ENCODE results near the gene MSLN. TPM values are rescaled to one million over a fixed set of nuclear protein-coding genes. Genes with fewer than 3 reads are reported as not detected.
A peak's percentile ranks its signal among the peaks of the same experiment; 100 is the strongest.

Gene MSLN
- total and polyA plus RNA-seq, 9 donors, result 0.23 to 6.9 (median 0.71) TPM

- Histone ChIP-seq H3K27me3 (ENCODE audit: control insufficient read depth, insufficient read depth, low read length) (peaks cover 25% of the 10 kb centered on the region), H3K9me3 (replicated peaks; ENCODE audit: control insufficient read depth, low read depth, low read length) (no peaks in the 10 kb centered on the region), H3K4me3 (ENCODE audit: low read length) (no peak overlapping the region), H3K36me3 (ENCODE audit: control insufficient read depth, insufficient read depth, low read length) (no peaks in the 10 kb centered on the region), H3K4me1 (ENCODE audit: control insufficient read depth, insufficient read depth, low read length) (peaks cover 49% of the 10 kb centered on the region), H3K27ac (ENCODE audit: low read length) (no peak overlapping the region)
- WGBS (ENCODE audit: insufficient coverage), result 77% methylated on average over 20 of the region's 24 CpGs
- no peak for DNase-seq
These were observed 37.5 kb upstream of the MSLN start for GRCh38 chr16:722835-723633.

GRCh38 chr16:723695-724094, 36.8 kb upstream of the MSLN start:
- no peak for DNase-seq
- Histone ChIP-seq H3K4me3 (ENCODE audit: low read length) (no peak overlapping the region), H3K9me3 (replicated peaks; ENCODE audit: control insufficient read depth, low read depth, low read length) (no peaks in the 10 kb centered on the region), H3K27ac (ENCODE audit: low read length) (no peak overlapping the region), H3K36me3 (ENCODE audit: control insufficient read depth, insufficient read depth, low read length) (no peaks in the 10 kb centered on the region), H3K27me3 (ENCODE audit: control insufficient read depth, insufficient read depth, low read length) (peaks cover 31% of the 10 kb centered on the region), H3K4me1 (ENCODE audit: control insufficient read depth, insufficient read depth, low read length) (peaks cover 47% of the 10 kb centered on the region)
- WGBS (ENCODE audit: insufficient coverage), result 60% methylated on average over 4 of the region's 9 CpGs

- Histone ChIP-seq H3K27me3 (ENCODE audit: control insufficient read depth, insufficient read depth, low read length) (peaks cover 38% of the 10 kb centered on the region), H3K27ac (ENCODE audit: low read length) (no peak overlapping the region), H3K4me1 (ENCODE audit: control insufficient read depth, insufficient read depth, low read length) (peaks cover 40% of the 10 kb centered on the region), H3K4me3 (ENCODE audit: low read length) (no peak overlapping the region), H3K9me3 (replicated peaks; ENCODE audit: control insufficient read depth, low read depth, low read length) (no peaks in the 10 kb centered on the region), H3K36me3 (ENCODE audit: control insufficient read depth, insufficient read depth, low read length) (no peaks in the 10 kb centered on the region)
- DNase-seq, result no peak
- 51% methylated on average over 28 of the region's 29 CpGs for WGBS (ENCODE audit: insufficient coverage)
These were observed 36.1 kb upstream of the MSLN start for GRCh38 chr16:724188-725040.

- H3K27ac ChIP-seq (ENCODE audit: low read length), result no peak overlapping the region
- no peaks in the 10 kb centered on the region for H3K9me3 ChIP-seq (replicated peaks; ENCODE audit: control insufficient read depth, low read depth, low read length)
- H3K27me3 ChIP-seq (ENCODE audit: control insufficient read depth, insufficient read depth, low read length), result peaks cover 40% of the 10 kb centered on the region
- H3K4me1 ChIP-seq (ENCODE audit: control insufficient read depth, insufficient read depth, low read length), result peaks cover 34% of the 10 kb centered on the region
- WGBS (ENCODE audit: insufficient coverage), result 81% methylated on average over 5 of the region's 7 CpGs
- H3K36me3 ChIP-seq (ENCODE audit: control insufficient read depth, insufficient read depth, low read length), result peaks cover under 1% of the 10 kb centered on the region
- no peak overlapping the region for H3K4me3 ChIP-seq (ENCODE audit: low read length)
- no peak for DNase-seq
These were observed 35.5 kb upstream of the MSLN start for GRCh38 chr16:725041-725376.

GRCh38 chr16:725463-726187, 34.9 kb upstream of the MSLN start:
- Histone ChIP-seq H3K4me1 (ENCODE audit: control insufficient read depth, insufficient read depth, low read length) (peaks cover 28% of the 10 kb centered on the region), H3K36me3 (ENCODE audit: control insufficient read depth, insufficient read depth, low read length) (peaks cover 7% of the 10 kb centered on the region), H3K27ac (ENCODE audit: low read length) (no peak overlapping the region), H3K9me3 (replicated peaks; ENCODE audit: control insufficient read depth, low read depth, low read length) (no peaks in the 10 kb centered on the region), H3K27me3 (ENCODE audit: control insufficient read depth, insufficient read depth, low read length) (peaks cover 40% of the 10 kb centered on the region), H3K4me3 (ENCODE audit: low read length) (no peak overlapping the region)
- no peak for DNase-seq
- WGBS (ENCODE audit: insufficient coverage), result 75% methylated on average over 20 of the region's 23 CpGs

GRCh38 chr16:726188-726437, 34.4 kb upstream of the MSLN start:
- Histone ChIP-seq H3K27ac (ENCODE audit: low read length) (no peak overlapping the region), H3K9me3 (replicated peaks; ENCODE audit: control insufficient read depth, low read depth, low read length) (no peaks in the 10 kb centered on the region), H3K27me3 (ENCODE audit: control insufficient read depth, insufficient read depth, low read length) (peaks cover 40% of the 10 kb centered on the region), H3K4me1 (ENCODE audit: control insufficient read depth, insufficient read depth, low read length) (peaks cover 27% of the 10 kb centered on the region), H3K36me3 (ENCODE audit: control insufficient read depth, insufficient read depth, low read length) (peaks cover 11% of the 10 kb centered on the region), H3K4me3 (ENCODE audit: low read length) (no peak overlapping the region)
- DNase-seq, result no peak
- WGBS (ENCODE audit: insufficient coverage), result 16% methylated on average over 9 of the region's 9 CpGs

- no peak for DNase-seq
- peak within 1 kb of the TSS; percentile 25 for H3K4me3 ChIP-seq (ENCODE audit: low read length)
- WGBS (ENCODE audit: insufficient coverage), result under 1% methylated on average over 66 of the region's 88 CpGs
- H3K27me3 ChIP-seq (ENCODE audit: control insufficient read depth, insufficient read depth, low read length), result peaks cover 40% of the 10 kb centered on the region
- H3K36me3 ChIP-seq (ENCODE audit: control insufficient read depth, insufficient read depth, low read length), result peaks cover 16% of the 10 kb centered on the region
- no peaks in the 10 kb centered on the region for H3K9me3 ChIP-seq (replicated peaks; ENCODE audit: control insufficient read depth, low read depth, low read length)
- peaks cover 24% of the 10 kb centered on the region for H3K4me1 ChIP-seq (ENCODE audit: control insufficient read depth, insufficient read depth, low read length)
- no peak within 1 kb of the TSS for H3K27ac ChIP-seq (ENCODE audit: low read length)
These were observed 33.9 kb upstream of the MSLN start, which contains the start of the genes CCDC78 and HAGHL for GRCh38 chr16:726438-727290. Gene CCDC78 (minus strand): TSS chr16:726443. CDS start chr16:726367, 76 bp downstream. Gene HAGHL (plus strand): TSS chr16:727106. CDS start chr16:727510, 404 bp downstream.

- Histone ChIP-seq H3K4me1 (ENCODE audit: control insufficient read depth, insufficient read depth, low read length) (peaks cover 18% of the 10 kb centered on the region), H3K36me3 (ENCODE audit: control insufficient read depth, insufficient read depth, low read length) (peaks cover 23% of the 10 kb centered on the region), H3K4me3 (ENCODE audit: low read length) (peak overlapping the region; percentile 25), H3K27me3 (ENCODE audit: control insufficient read depth, insufficient read depth, low read length) (peaks cover 40% of the 10 kb centered on the region), H3K9me3 (replicated peaks; ENCODE audit: control insufficient read depth, low read depth, low read length) (no peaks in the 10 kb centered on the region), H3K27ac (ENCODE audit: low read length) (no peak overlapping the region)
- DNase-seq, result no peak
- under 1% methylated on average over 61 of the region's 61 CpGs for WGBS (ENCODE audit: insufficient coverage)
These were observed 33.1 kb upstream of the MSLN start for GRCh38 chr16:727291-727977.

Data from muscle of leg (tissue), 11 donors.